ENCODE results near the gene TSPOAP1.
A peak's percentile ranks its signal among the peaks of the same experiment; 100 is the strongest.
"Not testable (repeated sequence)": the region's sequence is repeated elsewhere in the genome, so short reads cannot be mapped to it uniquely, and the experiment has no call there.

TSPOAP1 gene

DNA sequence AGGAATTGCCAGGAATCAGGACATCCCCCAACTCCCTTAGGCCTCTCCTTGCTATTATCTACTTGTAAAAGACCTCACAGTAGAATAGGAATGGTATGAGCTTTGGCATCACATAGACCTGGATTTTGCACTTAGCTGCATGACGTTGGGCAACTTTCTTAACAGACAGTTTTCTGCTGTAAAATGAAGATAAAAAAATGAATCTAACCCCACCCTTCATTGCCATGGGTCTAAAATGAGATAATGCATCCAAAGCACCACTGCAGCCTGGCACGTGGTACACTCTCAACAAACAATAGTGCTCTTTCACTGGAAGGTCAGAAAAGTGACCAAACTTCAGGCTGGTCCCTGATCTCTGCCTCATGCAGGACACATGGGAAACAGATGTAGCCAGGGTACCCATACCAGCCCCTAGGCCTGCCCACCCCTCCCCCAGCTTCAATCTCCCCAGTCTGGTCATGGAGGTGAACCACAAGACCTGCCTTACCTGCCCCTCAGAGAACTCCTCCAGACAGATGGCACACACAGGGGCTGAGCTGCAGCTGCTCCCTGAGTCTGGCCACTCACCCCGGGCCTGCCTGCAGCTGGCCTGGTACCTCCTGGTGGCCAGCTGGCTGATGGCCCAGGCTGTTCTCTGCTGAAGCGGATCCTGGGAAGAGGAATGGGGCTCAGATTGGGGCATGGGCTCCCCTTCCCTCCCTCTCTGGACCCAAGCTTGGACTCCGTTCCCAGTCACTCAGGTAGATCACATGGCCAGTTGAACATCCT is 31.9 kb upstream of the TSPOAP1 start:
- no peak for DNase-seq

DNA sequence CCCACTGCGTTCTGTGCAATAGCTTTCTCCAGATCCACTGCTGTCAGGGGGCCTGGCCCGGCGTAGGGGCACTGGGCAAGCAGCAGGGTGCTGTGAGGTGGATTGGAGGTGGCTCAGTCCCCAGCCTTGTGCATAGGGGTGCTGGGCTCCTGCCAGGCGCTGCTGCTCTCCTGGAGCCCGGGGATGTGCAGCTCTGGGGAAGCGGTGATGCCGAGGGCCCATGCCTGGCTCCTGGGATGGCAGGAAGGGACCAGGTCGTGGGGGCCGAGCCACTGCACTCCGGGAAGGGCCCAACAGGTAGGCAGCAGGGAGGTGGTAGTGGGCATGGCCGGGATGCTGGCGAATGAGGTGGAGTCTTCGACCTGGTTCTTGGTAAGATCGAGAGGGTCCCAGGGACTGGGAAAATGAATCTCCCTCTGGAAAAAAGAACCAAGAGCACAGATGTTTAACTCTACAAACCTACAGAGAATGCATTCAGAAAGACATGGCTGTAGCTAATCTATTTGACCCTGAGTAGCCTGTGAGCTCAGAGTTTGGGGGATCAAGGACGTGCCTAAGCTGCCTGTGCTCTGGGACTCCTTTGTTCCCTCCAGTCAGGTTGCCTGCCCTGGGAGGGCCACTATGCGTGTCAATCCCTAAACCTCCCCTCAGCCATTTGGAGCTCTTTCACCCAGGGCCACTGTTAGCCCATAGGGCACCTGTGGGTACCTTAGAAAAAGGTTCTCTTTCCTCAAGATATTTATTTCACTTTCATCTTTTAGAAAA is 30.0 kb upstream of the TSPOAP1 start:
- no peak for DNase-seq

- no peak for DNase-seq
These were observed 29.0 kb upstream of the TSPOAP1 start for GRCh38 chr17:58357312-58358297.

DNA sequence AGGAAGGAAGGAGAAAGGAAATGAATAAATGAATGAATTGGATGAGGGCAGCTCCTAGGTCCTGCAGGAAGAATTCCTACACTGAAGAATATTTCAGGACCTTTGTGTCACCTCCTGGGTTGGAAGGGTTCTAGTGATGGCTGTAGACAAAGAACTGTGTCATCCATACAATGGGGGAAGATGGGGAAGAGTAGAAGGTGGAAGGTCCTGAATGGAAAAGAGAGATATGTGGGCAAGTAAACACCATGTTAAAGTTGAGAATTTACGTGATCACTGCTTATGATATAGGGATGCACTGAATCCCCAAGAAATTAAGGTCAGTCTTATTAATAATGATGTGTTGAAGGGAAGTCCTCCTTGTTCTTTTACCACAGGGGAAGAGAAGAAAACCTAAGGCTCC is 27.6 kb upstream of the TSPOAP1 start:
- no peak for DNase-seq

- DNase-seq, result no peak
These were observed 26.1 kb upstream of the TSPOAP1 start for GRCh38 chr17:58354541-58355216.

DNA sequence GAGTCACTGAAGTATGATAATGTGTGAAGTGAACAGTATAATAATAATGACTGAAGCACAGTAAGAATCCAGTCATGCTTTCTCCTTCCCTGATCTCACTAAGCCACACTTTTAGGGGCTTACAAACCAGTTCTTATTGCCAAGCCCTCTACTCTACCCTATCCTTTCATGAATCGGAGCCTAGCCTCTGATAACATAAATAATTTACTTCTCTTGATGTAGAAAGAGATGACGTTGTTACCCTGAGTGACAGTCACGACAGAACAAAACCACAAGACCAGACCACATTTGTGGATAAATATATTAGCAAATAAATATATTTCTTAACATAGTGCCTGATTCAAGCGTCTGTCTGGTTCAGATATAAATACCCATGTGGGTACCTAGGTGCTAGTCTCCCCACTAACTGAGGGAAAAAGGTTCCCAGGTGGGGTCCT is 24.8 kb upstream of the TSPOAP1 start:
- DNase-seq, result no peak

- DNase-seq, result peak; percentile 25
These were observed 24.2 kb upstream of the TSPOAP1 start for GRCh38 chr17:58352596-58353388.

GRCh38 chr17:58351831-58352595 is 23.4 kb upstream of the TSPOAP1 start, which contains the start of gene SUPT4H1:
TSS of gene SUPT4H1 (minus strand) at chr17:58352201. CDS start at chr17:58352135, 66 bp downstream.
- peak; percentile 95 for DNase-seq

DNA sequence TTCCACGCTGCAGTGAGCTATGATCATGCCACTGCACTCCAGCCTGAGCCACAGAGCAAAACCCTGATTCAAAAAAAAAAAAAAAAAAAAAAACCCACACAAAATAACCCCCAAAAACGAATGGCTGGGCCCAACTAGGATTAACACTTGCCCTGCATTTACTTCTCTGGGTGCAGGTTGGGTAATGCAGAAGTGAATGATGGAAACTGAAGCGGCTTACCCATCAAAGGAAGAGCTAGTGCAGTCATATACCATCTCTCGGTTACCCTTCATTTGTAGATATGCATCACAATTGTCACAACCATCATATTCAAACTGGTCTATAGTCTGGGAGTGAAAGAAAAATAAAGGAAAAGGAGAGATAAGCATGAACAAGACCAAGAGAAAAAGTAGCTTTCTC is 22.6 kb upstream of the TSPOAP1 start:
- no peak for DNase-seq

DNA sequence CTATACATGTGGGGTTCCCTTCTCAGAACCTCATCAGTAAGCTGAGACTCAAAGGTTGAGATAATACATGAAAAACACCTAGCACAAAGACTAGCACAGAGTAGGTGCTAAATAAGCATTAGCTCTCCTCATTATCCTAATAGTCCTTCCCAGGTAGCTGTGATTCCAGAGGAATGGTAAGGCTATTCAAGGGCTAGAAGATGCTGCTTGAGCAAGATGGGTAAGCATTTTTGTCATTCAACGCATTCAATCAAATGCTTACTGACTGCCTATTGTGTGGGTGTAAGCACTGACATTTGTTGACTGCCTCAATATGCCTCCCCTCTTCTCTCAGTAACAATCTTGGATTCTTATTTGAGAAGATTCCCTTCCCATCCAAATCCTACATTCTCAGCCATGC is 19.4 kb upstream of the TSPOAP1 start:
- DNase-seq, result no peak

GRCh38 chr17:58345500-58345899 is 16.9 kb upstream of the TSPOAP1 start:
- no peak for DNase-seq

DNA sequence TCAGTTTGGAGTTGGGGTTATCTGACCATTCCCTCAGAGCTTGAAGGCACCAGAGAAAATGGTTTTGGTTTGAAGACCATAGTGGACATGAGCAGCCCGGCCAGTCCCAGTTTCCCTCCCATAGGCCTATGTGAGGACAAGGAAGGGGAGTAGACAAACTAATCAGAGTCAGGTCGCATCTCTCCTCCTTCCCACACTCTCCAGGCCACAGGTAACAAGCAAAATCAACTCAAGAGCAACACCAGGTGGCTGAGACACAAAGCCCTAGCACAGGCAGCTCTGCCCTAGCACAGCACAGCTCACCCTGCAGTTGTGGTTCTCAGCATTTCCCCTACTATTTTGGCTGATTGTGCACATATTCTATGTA is 16.2 kb upstream of the TSPOAP1 start:
- peak; percentile 86 for DNase-seq

GRCh38 chr17:58344047-58344790 is 15.6 kb upstream of the TSPOAP1 start:
- peak; percentile 95 for DNase-seq

GRCh38 chr17:58343131-58343530 is 14.5 kb upstream of the TSPOAP1 start:
- DNase-seq, result no peak

- DNase-seq, result peak; percentile 30
These were observed 13.4 kb upstream of the TSPOAP1 start for GRCh38 chr17:58341861-58342475.

DNA sequence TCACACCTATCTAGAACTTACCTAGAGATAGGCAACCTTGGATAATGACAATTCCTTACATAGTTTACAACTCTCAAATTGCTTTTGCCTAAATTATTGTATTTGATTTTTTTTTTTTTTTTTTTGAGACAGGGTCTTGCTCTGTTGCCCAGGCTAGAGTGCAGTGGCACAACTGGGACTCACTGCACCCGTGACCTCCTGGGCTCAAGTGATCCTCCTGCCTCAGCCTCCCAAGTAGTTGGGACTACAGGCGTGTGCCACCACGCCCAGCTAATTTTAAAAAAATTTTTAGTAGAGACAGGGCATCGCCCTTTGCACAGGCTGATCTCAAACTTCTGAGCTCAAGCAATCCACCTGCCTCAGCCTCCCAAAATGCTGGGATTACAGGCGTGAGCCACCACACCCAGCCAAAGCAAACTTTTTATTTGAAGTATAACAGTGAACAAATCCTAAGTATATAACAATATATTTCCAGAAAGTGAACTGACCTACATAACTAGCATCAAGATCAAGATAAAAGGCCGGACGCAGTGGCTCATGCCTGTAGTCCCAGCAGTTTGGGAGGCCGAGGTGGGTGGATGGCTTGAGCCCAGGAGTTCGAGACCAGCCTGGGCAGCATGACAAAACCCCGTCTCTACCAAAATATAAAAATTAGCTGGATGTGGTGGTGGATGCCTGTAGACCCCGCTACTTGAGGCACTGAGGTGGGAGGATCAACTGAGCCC is 12.7 kb upstream of the TSPOAP1 start:
- not testable (repeated sequence) for DNase-seq

DNA sequence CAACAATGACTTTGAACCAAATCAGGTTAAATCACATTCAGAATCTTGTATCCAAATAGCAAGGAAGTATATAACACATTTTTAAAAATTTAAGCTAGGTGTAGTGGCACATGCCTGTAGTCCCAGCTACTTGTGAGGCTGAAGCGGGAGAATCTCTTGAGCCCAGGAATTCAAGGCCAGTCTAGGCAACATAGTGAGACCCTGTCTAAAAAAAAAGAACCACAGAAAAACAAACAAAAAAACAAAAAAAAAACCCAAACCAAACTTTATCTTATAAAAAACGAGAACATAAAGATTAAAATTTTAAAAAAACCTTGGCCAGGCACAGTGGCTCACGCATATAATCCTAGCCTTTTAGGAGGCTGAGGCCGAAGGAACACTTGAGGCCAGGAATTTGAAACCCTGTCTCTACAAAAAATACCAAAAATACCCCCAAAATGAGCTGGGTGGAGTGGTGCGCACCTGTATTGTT is 11.8 kb upstream of the TSPOAP1 start:
- no peak for DNase-seq

DNA sequence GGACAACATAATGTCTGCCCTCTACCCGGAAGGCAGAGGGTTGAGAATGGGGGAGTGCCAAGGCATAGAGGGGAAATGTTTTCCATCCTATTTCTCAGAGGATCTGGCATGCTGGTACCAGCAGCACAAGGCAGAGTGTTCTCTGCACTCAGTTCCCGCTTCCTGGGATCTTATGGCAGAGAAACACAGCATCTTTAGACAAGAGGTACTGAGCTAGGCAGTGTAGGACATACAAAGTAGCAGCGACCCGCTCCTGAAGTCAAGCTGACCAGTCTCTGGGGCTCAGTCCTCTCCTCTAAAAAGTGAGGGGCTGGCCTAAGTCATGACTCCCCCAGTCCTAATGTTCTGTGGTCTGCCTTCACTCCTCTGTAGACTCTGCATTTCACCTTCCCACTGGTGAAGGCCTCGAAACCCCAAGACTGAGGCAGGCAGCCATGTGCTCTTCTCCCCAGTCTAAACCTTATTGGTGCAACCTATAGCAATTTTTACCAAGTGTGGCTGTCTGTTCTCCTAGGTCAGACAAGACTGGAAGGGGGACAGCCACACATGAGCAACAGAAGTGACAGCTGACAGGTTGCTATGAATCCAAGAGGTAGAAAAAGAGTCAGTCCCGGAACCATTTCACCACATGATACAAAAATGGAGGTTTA is 11.3 kb upstream of the TSPOAP1 start:
- peak; percentile 41 for DNase-seq
